Neuronal stem cell (in vitro differentiated cells): ENCODE data around the gene CDS1.

Source experiments
- DNase-seq: peaks from one replicate; pipeline ENCODE4 v3.0.0-alpha.2; 2013; ENCODE audit warnings: low spot score
- H2AFZ ChIP-seq: one replicate; pipeline ENCODE4 v1.6.1; 2013; ENCODE audit warnings: mild to moderate bottlenecking, low read length, inconsistent platforms
- H2AK5ac ChIP-seq: 2 replicates; pipeline ENCODE4 v1.6.1; 2013; ENCODE audit warnings: low read depth, mild to moderate bottlenecking, inconsistent platforms, low read length, moderate library complexity, mixed read lengths
- H2BK120ac ChIP-seq: 2 replicates; pipeline ENCODE4 v1.6.1; 2013; ENCODE audit warnings: low read depth, mild to moderate bottlenecking, inconsistent platforms, low read length, moderate library complexity, mixed read lengths
- H2BK12ac ChIP-seq: one replicate; pipeline ENCODE4 v1.6.1; 2013; ENCODE audit warnings: low read length, inconsistent platforms
- H2BK15ac ChIP-seq: 2 replicates; pipeline ENCODE4 v1.6.1; 2013; ENCODE audit warnings: mild to moderate bottlenecking, low read length, inconsistent platforms, mixed read lengths
- H2BK5ac ChIP-seq: one replicate; pipeline ENCODE4 v1.6.1; 2013; ENCODE audit warnings: inconsistent platforms, mild to moderate bottlenecking, low read length, moderate library complexity
- H3K14ac ChIP-seq: one replicate; pipeline ENCODE4 v1.6.1; 2013; ENCODE audit warnings: low read length, inconsistent platforms
- H3K18ac ChIP-seq: 2 replicates; pipeline ENCODE4 v1.6.1; 2013; ENCODE audit warnings: low read length, inconsistent platforms
- H3K23ac ChIP-seq: 2 replicates; pipeline ENCODE4 v1.6.1; 2013; ENCODE audit warnings: low read depth, mild to moderate bottlenecking, mixed read lengths, low read length, inconsistent platforms; ENCODE audit not compliant: poor library complexity
- H3K27ac ChIP-seq: replicated peaks from 3 replicates; pipeline ENCODE4 v1.5.1; 2013; ENCODE audit warnings: low read length, inconsistent platforms
- H3K27me3 ChIP-seq, 3 experiments: 2 replicates each; pipeline ENCODE4 v1.6.1; 2013; ENCODE audit warnings: low read length in 3 of 3, mild to moderate bottlenecking in 2 of 3, inconsistent platforms in 1 of 3, low read depth in 1 of 3, mixed read lengths in 1 of 3, moderate library complexity in 1 of 3; ENCODE audit not compliant: control insufficient read depth in 3 of 3, insufficient read depth in 3 of 3
- H3K36me3 ChIP-seq, 2 donors: replicated peaks in 1 of 2; 2 replicates each; pipeline ENCODE4 v1.6.1; 2013; ENCODE audit warnings: low read length in 2 of 2; ENCODE audit not compliant: control insufficient read depth in 2 of 2, insufficient read depth in 2 of 2
- H3K4ac ChIP-seq: 2 replicates; pipeline ENCODE4 v1.6.1; 2013; ENCODE audit warnings: inconsistent platforms, mild to moderate bottlenecking, low read length, moderate library complexity
- H3K4me1 ChIP-seq, 2 donors: 1 replicate in 1 of 2; 2 replicates in 1 of 2; pipeline ENCODE4 v1.6.1; 2013; ENCODE audit warnings: low read length in 2 of 2, low read depth in 1 of 2; ENCODE audit not compliant: control insufficient read depth in 2 of 2, insufficient read depth in 1 of 2
- H3K4me2 ChIP-seq: one replicate; pipeline ENCODE4 v1.6.1; 2013; ENCODE audit warnings: mild to moderate bottlenecking, low read length, inconsistent platforms; ENCODE audit not compliant: insufficient read depth, poor library complexity, severe bottlenecking
- H3K4me3 ChIP-seq, 2 donors: 2 replicates each; pipeline ENCODE4 v1.5.1; 2013; ENCODE audit warnings: low read length in 2 of 2, mild to moderate bottlenecking in 2 of 2, inconsistent platforms in 1 of 2, moderate library complexity in 1 of 2
- H3K79me1 ChIP-seq: one replicate; pipeline ENCODE4 v1.6.1; 2013; ENCODE audit warnings: low read depth, mild to moderate bottlenecking, inconsistent platforms, low read length, moderate library complexity
- H3K9ac ChIP-seq: one replicate; pipeline ENCODE4 v1.6.1; 2013; ENCODE audit warnings: mild to moderate bottlenecking, low read depth, low read length, inconsistent platforms; ENCODE audit not compliant: poor library complexity
- H3K9me3 ChIP-seq, 2 donors: replicated peaks in 1 of 2; 2 replicates each; pipeline versions ENCODE3 to v1.6.1; 2013; ENCODE audit warnings: low read length in 2 of 2, mild to moderate bottlenecking in 2 of 2, inconsistent platforms in 1 of 2, low read depth in 1 of 2, mixed read lengths in 1 of 2, moderate library complexity in 1 of 2; ENCODE audit not compliant: control insufficient read depth in 2 of 2, insufficient read depth in 1 of 2
- H4K8ac ChIP-seq: one replicate; pipeline ENCODE4 v1.6.1; 2013; ENCODE audit warnings: low read depth, mild to moderate bottlenecking, inconsistent platforms, low read length, moderate library complexity
- H4K91ac ChIP-seq: one replicate; pipeline ENCODE4 v1.6.1; 2013; ENCODE audit warnings: low read length, low read depth, mild to moderate bottlenecking, inconsistent platforms; ENCODE audit not compliant: poor library complexity
- WGBS, 2 donors: extraction: QIAGEN DNeasy Blood & Tissue Kit; methylation state at CpG; one replicate each; pipeline ENCODE4 v1.1.7; 2013; ENCODE audit warnings: missing lambda C conversion rate in 2 of 2, mixed read lengths in 1 of 2; ENCODE audit not compliant: insufficient read length in 2 of 2, insufficient replicate concordance in 1 of 2; ENCODE audit errors: extremely low coverage in 2 of 2; 5-methylcytosine and 5-hydroxymethylcytosine counted together

Gene CDS1

GRCh38 chr4:84585251-84585650 lies 2.3 kb downstream of the CDS1 start:
- H3K23ac ChIP-seq = no peak overlapping the region

GRCh38 chr4:84594724-84595123 lies 11.8 kb downstream of the CDS1 start:
- Histone ChIP-seq H2BK12ac (no peak overlapping the region), H3K4me3 (no peak overlapping the region), H3K23ac (no peak overlapping the region), H2BK15ac (no peak overlapping the region), H3K9me3 (no peaks in the 10 kb centered on the region), H2BK120ac (no peak overlapping the region), H3K27me3 (no peaks in the 10 kb centered on the region), H2BK5ac (no peak overlapping the region), H2AK5ac (no peak overlapping the region), H3K4me2 (no peak overlapping the region), H3K18ac (no peak overlapping the region), H2AFZ (no peak overlapping the region), H3K4ac (no peak overlapping the region), H4K91ac (no peak overlapping the region), H4K8ac (no peak overlapping the region), H3K79me1 (no peaks in the 10 kb centered on the region), H3K4me1 (no peaks in the 10 kb centered on the region), H3K36me3 (no peaks in the 10 kb centered on the region), H3K9ac (no peak overlapping the region), H3K14ac (no peak overlapping the region), H3K27ac (no peak overlapping the region)
- no peak for DNase-seq
- WGBS, 2 donors = no CpG with 5 or more reads among the region's 2 CpGs

More at GRCh38 chr4:84585251-84585650, 2.3 kb downstream of the CDS1 start:
- Histone ChIP-seq H3K27ac (no peak overlapping the region), H3K9ac (no peak overlapping the region), H2BK120ac (no peak overlapping the region), H2BK15ac (no peak overlapping the region), H3K9me3 (no peaks in the 10 kb centered on the region), H2BK5ac (no peak overlapping the region), H2BK12ac (no peak overlapping the region), H3K36me3 (no peaks in the 10 kb centered on the region), H3K27me3 (peaks cover 4 to 57% (median 24%) of the 10 kb centered on the region in 3 experiments), H3K18ac (no peak overlapping the region), H3K4ac (no peak overlapping the region), H2AK5ac (no peak overlapping the region), H4K91ac (no peak overlapping the region), H3K4me3 (no peak overlapping the region), H3K14ac (no peak overlapping the region), H3K79me1 (no peaks in the 10 kb centered on the region), H3K4me1 (peaks cover 6 to 7% of the 10 kb centered on the region in 2 donors), H2AFZ (no peak overlapping the region), H4K8ac (no peak overlapping the region), H3K4me2 (no peak overlapping the region)
- no peak for DNase-seq

- H2AK5ac ChIP-seq = no peak overlapping the region
- H4K8ac ChIP-seq = no peak overlapping the region
- no peak overlapping the region for H3K23ac ChIP-seq
- H3K18ac ChIP-seq = no peak overlapping the region
- H2BK12ac ChIP-seq = no peak overlapping the region
- H2AFZ ChIP-seq = no peak overlapping the region
- H3K4me3 ChIP-seq = no peak overlapping the region
- no peaks in the 10 kb centered on the region for H3K4me1 ChIP-seq
- H3K36me3 ChIP-seq = no peaks in the 10 kb centered on the region
- H4K91ac ChIP-seq = no peak overlapping the region
- DNase-seq = no peak
- H3K27ac ChIP-seq = no peak overlapping the region
- no peak overlapping the region for H3K4me2 ChIP-seq
- no peak overlapping the region for H2BK15ac ChIP-seq
- H3K14ac ChIP-seq = no peak overlapping the region
- H3K79me1 ChIP-seq = no peaks in the 10 kb centered on the region
- H3K9me3 ChIP-seq = no peaks in the 10 kb centered on the region
- no peak overlapping the region for H2BK5ac ChIP-seq
- no peak overlapping the region for H2BK120ac ChIP-seq
- H3K27me3 ChIP-seq = no peaks in the 10 kb centered on the region
- no peak overlapping the region for H3K4ac ChIP-seq
- H3K9ac ChIP-seq = no peak overlapping the region
- WGBS, 2 donors = no CpG with 5 or more reads among the region's 4 CpGs
Observed at GRCh38 chr4:84596826-84597225, 13.9 kb downstream of the CDS1 start.

GRCh38 chr4:84597450-84597849 lies 14.5 kb downstream of the CDS1 start:
- H3K79me1 ChIP-seq = no peaks in the 10 kb centered on the region
- H3K27ac ChIP-seq = no peak overlapping the region
- H3K23ac ChIP-seq = no peak overlapping the region
- no peaks in the 10 kb centered on the region for H3K36me3 ChIP-seq
- no peak overlapping the region for H3K4me3 ChIP-seq
- no peak overlapping the region for H2BK12ac ChIP-seq
- no CpG with 5 or more reads among the region's 4 CpGs for WGBS, 2 donors
- no peaks in the 10 kb centered on the region for H3K27me3 ChIP-seq
- H2BK15ac ChIP-seq = no peak overlapping the region
- no peak overlapping the region for H3K9ac ChIP-seq
- no peak overlapping the region for H2AK5ac ChIP-seq
- H3K4ac ChIP-seq = no peak overlapping the region
- no peak overlapping the region for H3K14ac ChIP-seq
- no peak overlapping the region for H2AFZ ChIP-seq
- H3K4me1 ChIP-seq = no peaks in the 10 kb centered on the region
- H4K8ac ChIP-seq = no peak overlapping the region
- no peak overlapping the region for H2BK120ac ChIP-seq
- DNase-seq = no peak
- no peak overlapping the region for H2BK5ac ChIP-seq
- H3K9me3 ChIP-seq = no peaks in the 10 kb centered on the region
- H3K4me2 ChIP-seq = no peak overlapping the region
- H3K18ac ChIP-seq = no peak overlapping the region
- H4K91ac ChIP-seq = no peak overlapping the region
